IMR-90 (cell line): ENCODE measurements around the gene VSIR. TPM values are rescaled to one million over a fixed set of nuclear protein-coding genes. Genes with fewer than 3 reads are reported as not detected.

Experiments used
- ATAC-seq: fragments of 200-7000 bp; cut with Tn5 transposase; 2 replicates; pipeline ENCODE4 v1.9.1; 2020; ENCODE audit warnings: low read depth, mild to moderate bottlenecking, moderate library complexity
- BruUV-seq: library from RNA; stranded (reverse); fragments of 400-500 nt; replicated peaks from 2 replicates; lab custom pipeline; 2021; lab: Mats Ljungman, UMichigan
- CTCF ChIA-PET: fragments of 300-600 bp; formaldehyde crosslinking; extraction: SDS; loops from one replicate; lab custom pipeline; 2021; ENCODE audit warnings: antibody characterized with exemption; lab: Yijun Ruan, JAX
- POLR2A ChIA-PET: fragments of 300-600 bp; sonication (Branson Sonifier 250); formaldehyde crosslinking; loops from one replicate; lab custom pipeline; 2022; ENCODE audit warnings: antibody characterized with exemption; ENCODE audit not compliant: unreplicated experiment; lab: Charles Lee
- DNase-seq: peaks from one replicate; pipeline ENCODE4 v3.0.0; 2013
- H2AFZ ChIP-seq: replicated peaks from 2 replicates; pipeline ENCODE3; 2013; ENCODE audit warnings: low read length, mild to moderate bottlenecking; ENCODE audit not compliant: poor library complexity
- H2AK5ac ChIP-seq: 2 replicates; pipeline ENCODE4 v1.6.1; 2013; ENCODE audit warnings: low read depth, low read length, inconsistent platforms
- H2AK9ac ChIP-seq: replicated peaks from 2 replicates; pipeline ENCODE3; 2013; ENCODE audit warnings: mild to moderate bottlenecking, low read depth, low read length, moderate library complexity; ENCODE audit not compliant: poor library complexity
- H2BK120ac ChIP-seq: 2 replicates; pipeline ENCODE4 v1.6.1; 2013; ENCODE audit warnings: low read depth, low read length, inconsistent platforms
- H2BK15ac ChIP-seq: 3 replicates; pipeline ENCODE4 v1.6.1; 2013; ENCODE audit warnings: low read depth, low read length, inconsistent platforms
- H2BK20ac ChIP-seq: 2 replicates; pipeline ENCODE4 v1.6.1; 2013; ENCODE audit warnings: low read depth, mild to moderate bottlenecking, inconsistent platforms, low read length, moderate library complexity
- H2BK5ac ChIP-seq: 2 replicates; pipeline ENCODE4 v1.6.1; 2013; ENCODE audit warnings: mild to moderate bottlenecking, low read depth, low read length, inconsistent platforms; ENCODE audit not compliant: poor library complexity, severe bottlenecking
- H3K14ac ChIP-seq: replicated peaks from 2 replicates; pipeline ENCODE4 v1.6.1; 2013; ENCODE audit warnings: low read depth, low read length, inconsistent platforms
- H3K18ac ChIP-seq: 2 replicates; pipeline ENCODE4 v1.6.1; 2013; ENCODE audit warnings: low read depth, low read length, control low read depth
- H3K23ac ChIP-seq: 2 replicates; pipeline ENCODE4 v1.6.1; 2013; ENCODE audit warnings: low read depth, low read length, inconsistent platforms
- H3K27ac ChIP-seq: 2 replicates; pipeline ENCODE4 v1.5.1; 2013; ENCODE audit warnings: mild to moderate bottlenecking, control low read depth, low read length; ENCODE audit not compliant: insufficient read depth
- H3K27me3 ChIP-seq: 2 replicates; pipeline ENCODE4 v1.6.1; 2013; ENCODE audit warnings: low read length; ENCODE audit not compliant: control insufficient read depth, insufficient read depth
- H3K36me3 ChIP-seq: 2 replicates; pipeline ENCODE4 v1.6.1; 2013; ENCODE audit warnings: low read length, mixed read lengths; ENCODE audit not compliant: control insufficient read depth, insufficient read depth
- H3K4ac ChIP-seq: 2 replicates; pipeline ENCODE4 v1.6.1; 2013; ENCODE audit warnings: low read depth, low read length, inconsistent platforms
- H3K4me1 ChIP-seq: 2 replicates; pipeline ENCODE4 v1.6.1; 2013; ENCODE audit warnings: low read length, mixed read lengths; ENCODE audit not compliant: control insufficient read depth, insufficient read depth
- H3K4me2 ChIP-seq: 2 replicates; pipeline ENCODE4 v1.6.1; 2013; ENCODE audit warnings: low read depth, mild to moderate bottlenecking, control low read depth, low read length, moderate library complexity
- H3K4me3 ChIP-seq: 2 replicates; pipeline ENCODE4 v1.5.1; 2013; ENCODE audit warnings: low read depth, mild to moderate bottlenecking, control low read depth, low read length, moderate library complexity; ENCODE audit not compliant: insufficient read depth
- H3K56ac ChIP-seq: 2 replicates; pipeline ENCODE4 v1.6.1; 2013; ENCODE audit warnings: low read length, inconsistent platforms; ENCODE audit not compliant: insufficient read depth; ENCODE audit errors: extremely low read depth
- H3K79me1 ChIP-seq, 2 experiments: 2 replicates each; pipeline ENCODE4 v1.6.1; 2013; ENCODE audit warnings: low read length in 2 of 2, inconsistent platforms in 1 of 2, low read depth in 1 of 2
- H3K9ac ChIP-seq: 2 replicates; pipeline ENCODE4 v1.6.1; 2013; ENCODE audit warnings: low read depth, low read length, control low read depth
- H3K9me1 ChIP-seq: 2 replicates; pipeline ENCODE4 v1.6.1; 2013; ENCODE audit warnings: low read length, inconsistent platforms; ENCODE audit not compliant: insufficient read depth
- H3K9me3 ChIP-seq: 2 replicates; pipeline ENCODE4 v1.6.1; 2013; ENCODE audit warnings: low read length; ENCODE audit not compliant: control insufficient read depth, insufficient read depth
- H4K20me1 ChIP-seq: 2 replicates; pipeline ENCODE4 v1.6.1; 2013; ENCODE audit warnings: low read length, inconsistent platforms; ENCODE audit not compliant: insufficient read depth
- H4K5ac ChIP-seq: 2 replicates; pipeline ENCODE4 v1.6.1; 2013; ENCODE audit warnings: mild to moderate bottlenecking, low read depth, low read length, control low read depth
- H4K8ac ChIP-seq, 2 experiments: 2 replicates each; pipeline ENCODE4 v1.6.1; 2013; ENCODE audit warnings: low read depth in 2 of 2, low read length in 2 of 2, control low read depth in 1 of 2, inconsistent platforms in 1 of 2
- H4K91ac ChIP-seq: 2 replicates; pipeline ENCODE4 v1.6.1; 2013; ENCODE audit warnings: low read depth, low read length, inconsistent platforms; ENCODE audit not compliant: insufficient read depth
- CHD1 ChIP-seq: IDR thresholded peaks from 2 replicates; pipeline ENCODE4 v1.6.1; 2012; ENCODE audit warnings: low read depth, low read length, improper control_type of control experiment
- CTCF ChIP-seq: conservative IDR thresholded peaks from 2 replicates; pipeline ENCODE4 v1.5.1; 2012; ENCODE audit warnings: mild to moderate bottlenecking, low read depth, low read length, improper control_type of control experiment
- RAD21 ChIP-seq: IDR thresholded peaks from 2 replicates; pipeline ENCODE4 v1.6.1; 2012; ENCODE audit warnings: low read length, improper control_type of control experiment
- RFX5 ChIP-seq: IDR thresholded peaks from 2 replicates; pipeline ENCODE4 v1.8.0; 2012; ENCODE audit warnings: low read depth, mild to moderate bottlenecking, low read length, moderate library complexity
- WGBS, 2 experiments: methylation state at CpG; one replicate each; pipeline versions ENCODE4 v1.1.5 to v1.1.7; 2013; ENCODE audit warnings: missing lambda C conversion rate in 2 of 2; ENCODE audit not compliant: insufficient read length in 1 of 2; ENCODE audit errors: extremely low coverage in 2 of 2; 5-methylcytosine and 5-hydroxymethylcytosine counted together
- dilution Hi-C: fragments of 300-500 bp; cut with HindIII; formaldehyde crosslinking; loops from one replicate; pipeline ENCODE4 v1.14.3; 2018; ENCODE audit warnings: low sequenced_read_pairs; ENCODE audit not compliant: unreplicated experiment
- in situ Hi-C: fragments of 300-500 bp; cut with MboI; formaldehyde crosslinking; loops from 3 replicates; pipeline ENCODE4 v1.14.3; 2019; ENCODE audit warnings: low sequenced_read_pairs, inconsistent platforms, mixed read lengths
- intact Hi-C: fragments of 100-400 bp; cut with micrococcal nuclease; formaldehyde crosslinking; loops from 2 replicates; pipeline ENCODE4 v1.10.0; 2022
- polyA plus RNA-seq, 3 experiments: library from polyadenylated mRNA; depleted of rRNA; stranded (reverse); fragments of >200 nt; gene quantifications; 2 replicates each; pipeline ENCODE4 v1.2.3, GENCODE V29; 2012; ENCODE audit warnings: low replicate concordance in 1 of 3
- total RNA-seq: library from RNA; depleted of rRNA; stranded (reverse); fragments of >200 nt; gene quantifications from 2 replicates; pipeline ENCODE4 v1.2.3, GENCODE V29; 2012

VSIR gene
- total and polyA plus RNA-seq, 2 of the 4 experiments (the other 2 are of a cell fraction), result 5.0 to 23.8 TPM

GRCh38 chr10:71713135-71714030 is 59.9 kb downstream of the VSIR start:
- Histone ChIP-seq H2AFZ (peak overlapping the region; percentile 88), H2BK15ac (peak overlapping the region; percentile 84; the same call in 2 of the 3 replicates), H4K5ac (peak overlapping the region; percentile 86), H3K36me3 (no peaks in the 10 kb centered on the region), H4K20me1 (no peaks in the 10 kb centered on the region), H2BK5ac (peak overlapping the region; percentile 46), H3K9ac (peak overlapping the region; percentile 49), H3K23ac (peak overlapping the region; percentile 71; the same call in 1 of the 2 replicates), H3K18ac (peak overlapping the region; percentile 70), H4K91ac (peak overlapping the region; percentile 93), H3K9me3 (no peaks in the 10 kb centered on the region), H3K4me1 (peaks cover 25% of the 10 kb centered on the region), H2BK20ac (0 out of 2 replicates have a peak overlapping the region, but pooled peaks have one; percentile 44), H2AK9ac (peak overlapping the region; percentile 52), H3K4me3 (no peak overlapping the region), H3K27me3 (peaks cover 3% of the 10 kb centered on the region; the same call in 1 of the 2 replicates), H3K56ac (no peak overlapping the region), H3K27ac (peak overlapping the region; percentile 75), H3K4ac (peak overlapping the region; percentile 82), H2BK120ac (peak overlapping the region; percentile 72), H3K79me1 (no peaks in the 10 kb centered on the region), H2AK5ac (peak overlapping the region; percentile 36), H3K14ac (peak overlapping the region; percentile 78), H3K4me2 (peak overlapping the region; percentile 30; the same call in 1 of the 2 replicates), H4K8ac (peak overlapping the region; percentile 89 to 98), H3K9me1 (no peaks in the 10 kb centered on the region)
- TF ChIP-seq RFX5, result no peak
- TF ChIP-seq RAD21, result 0 out of 2 replicates have a peak, but pooled peaks have one; percentile 16
- TF ChIP-seq CTCF, result peak; percentile 28; the same call in 1 of the 2 replicates
- TF ChIP-seq CHD1, result no peak
- DNase-seq (peak; percentile 80), ATAC-seq (peak; percentile 95)
- intact Hi-C loops (loop anchor here (5.0 kb wide), 2 partner anchors 54 to 99 kb away; no protein-coding TSS in a partner anchor), in situ Hi-C loops (no loop called here), dilution Hi-C loops (no loop called here)
- ChIA-PET POLR2A (no interaction called here), CTCF (no interaction called here)
- BruUV-seq, result no TSS peak
- no CpG with 5 or more reads among the region's 12 CpGs for WGBS, 2 experiments
